ENCODE data around the gene CHRDL1. TPM values are rescaled to one million over a fixed set of nuclear protein-coding genes. Genes with fewer than 3 reads are reported as not detected.

Gene CHRDL1
- total RNA-seq, 1 donor from 2014 or later = 15.7 TPM

GRCh38 chrX:110758781-110759422 lies 36.7 kb downstream of the CHRDL1 start:
- Mint-ChIP-seq H3K36me3 (ENCODE audit: low read depth) (peaks cover 23% of the 10 kb centered on the region), H3K27ac (ENCODE audit: unreplicated experiment) (no peak overlapping the region), H3K9me3 (peaks cover 19% of the 10 kb centered on the region), H3K4me1 (no peaks in the 10 kb centered on the region), H3K27me3 (ENCODE audit: low read depth) (no peaks in the 10 kb centered on the region), H3K4me3 (no peak overlapping the region)
- no peak for TF ChIP-seq CTCF (conservative IDR thresholded peaks at IDR 0.05)
- no peak for DNase-seq (ENCODE audit: low read depth, low spot score)

- Mint-ChIP-seq H3K27ac (ENCODE audit: unreplicated experiment) (no peak overlapping the region), H3K4me1 (no peaks in the 10 kb centered on the region), H3K36me3 (ENCODE audit: low read depth) (peaks cover 20% of the 10 kb centered on the region), H3K27me3 (ENCODE audit: low read depth) (no peaks in the 10 kb centered on the region), H3K9me3 (peaks cover 11% of the 10 kb centered on the region), H3K4me3 (no peak overlapping the region)
- TF ChIP-seq CTCF (conservative IDR thresholded peaks at IDR 0.05) = no peak
- no peak for DNase-seq (ENCODE audit: low read depth, low spot score)
These were observed 40.0 kb downstream of the CHRDL1 start for GRCh38 chrX:110755611-110756010.

- Mint-ChIP-seq H3K4me1 (no peaks in the 10 kb centered on the region), H3K27me3 (ENCODE audit: low read depth) (no peaks in the 10 kb centered on the region), H3K27ac (ENCODE audit: unreplicated experiment) (no peak overlapping the region), H3K4me3 (no peak overlapping the region), H3K9me3 (peaks cover 11% of the 10 kb centered on the region), H3K36me3 (ENCODE audit: low read depth) (peaks cover 20% of the 10 kb centered on the region)
- no peak for TF ChIP-seq CTCF (conservative IDR thresholded peaks at IDR 0.05)
- DNase-seq (ENCODE audit: low read depth, low spot score) = no peak
These were observed 40.6 kb downstream of the CHRDL1 start for GRCh38 chrX:110755061-110755460.

- H3K27me3 Mint-ChIP-seq (ENCODE audit: low read depth) = no peaks in the 10 kb centered on the region
- TF ChIP-seq CTCF (conservative IDR thresholded peaks at IDR 0.05) = no peak
- DNase-seq (ENCODE audit: low read depth, low spot score) = no peak
- H3K4me1 Mint-ChIP-seq = no peaks in the 10 kb centered on the region
- H3K27ac Mint-ChIP-seq (ENCODE audit: unreplicated experiment) = no peak overlapping the region
- peaks cover 4% of the 10 kb centered on the region for H3K36me3 Mint-ChIP-seq (ENCODE audit: low read depth)
- no peak overlapping the region for H3K4me3 Mint-ChIP-seq
- no peaks in the 10 kb centered on the region for H3K9me3 Mint-ChIP-seq
These were observed 45.0 kb downstream of the CHRDL1 start for GRCh38 chrX:110750526-110751189.

GRCh38 chrX:110748256-110748806 lies 47.3 kb downstream of the CHRDL1 start:
- Mint-ChIP-seq H3K27me3 (ENCODE audit: low read depth) (no peaks in the 10 kb centered on the region), H3K9me3 (no peaks in the 10 kb centered on the region), H3K4me3 (no peak overlapping the region), H3K4me1 (peaks cover 20% of the 10 kb centered on the region), H3K27ac (ENCODE audit: unreplicated experiment) (no peak overlapping the region), H3K36me3 (ENCODE audit: low read depth) (peaks cover 4% of the 10 kb centered on the region)
- DNase-seq (ENCODE audit: low read depth, low spot score) = no peak
- no peak for TF ChIP-seq CTCF (conservative IDR thresholded peaks at IDR 0.05)

Measured in neural crest cell (in vitro differentiated cells).